Loucy (cell line): ENCODE data around the gene DYRK3.

Source experiments
- H2AFZ ChIP-seq: fragments of 200-600 bp; sonication (generic); 2 replicates; pipeline ENCODE4 v1.6.0; 2016; ENCODE audit warnings: antibody characterized with exemption, mild to moderate bottlenecking, low read length, moderate library complexity
- H3F3A ChIP-seq: fragments of 200-600 bp; 2 replicates; pipeline ENCODE4 v1.6.0; 2016; ENCODE audit warnings: antibody characterized with exemption, low read depth, mild to moderate bottlenecking
- H3K27me3 ChIP-seq: fragments of 200-600 bp; sonication (generic); 2 replicates; pipeline ENCODE4 v1.6.1; 2014; ENCODE audit warnings: low read length, mild to moderate bottlenecking; ENCODE audit not compliant: insufficient read depth, poor library complexity, severe bottlenecking
- H3K36me3 ChIP-seq: fragments of 200-600 bp; sonication (generic); 2 replicates; pipeline ENCODE4 v1.6.1; 2016; ENCODE audit warnings: low read length; ENCODE audit not compliant: insufficient read depth
- H3K4me1 ChIP-seq: fragments of 200-600 bp; sonication (generic); 2 replicates; pipeline ENCODE4 v1.5.1; 2014; ENCODE audit warnings: low read length, mild to moderate bottlenecking; ENCODE audit not compliant: insufficient read depth, poor library complexity, severe bottlenecking
- H3K4me2 ChIP-seq: fragments of 200-600 bp; sonication (generic); 2 replicates; pipeline ENCODE4 v1.6.0; 2014; ENCODE audit warnings: antibody characterized with exemption, low read length, low read depth, mild to moderate bottlenecking; ENCODE audit not compliant: poor library complexity, severe bottlenecking
- H3K4me3 ChIP-seq: fragments of 200-600 bp; sonication (generic); 2 replicates; pipeline ENCODE4 v1.5.1; 2014; ENCODE audit warnings: low read length, mild to moderate bottlenecking, mixed read lengths; ENCODE audit not compliant: poor library complexity, severe bottlenecking
- H3K79me2 ChIP-seq: fragments of 200-600 bp; sonication (generic); 2 replicates; pipeline ENCODE4 v1.6.1; 2014; ENCODE audit warnings: low read length; ENCODE audit not compliant: insufficient read depth
- H3K9ac ChIP-seq: fragments of 200-600 bp; sonication (generic); 2 replicates; pipeline ENCODE4 v1.6.0; 2014; ENCODE audit warnings: mild to moderate bottlenecking, low read depth, low read length, moderate library complexity; ENCODE audit not compliant: poor library complexity, severe bottlenecking
- H3K9me2 ChIP-seq: fragments of 200-600 bp; sonication (generic); replicated peaks from 2 replicates; pipeline ENCODE4 v1.6.1; 2016; ENCODE audit warnings: low read depth, low read length, mixed read lengths
- H3K9me3 ChIP-seq: fragments of 200-600 bp; sonication (generic); 2 replicates; pipeline ENCODE4 v1.6.1; 2014; ENCODE audit warnings: mild to moderate bottlenecking, antibody characterized with exemption, low read length, low read depth; ENCODE audit not compliant: insufficient read depth
- H4K20me1 ChIP-seq: fragments of 200-600 bp; sonication (generic); 2 replicates; pipeline ENCODE4 v1.6.0; 2014; ENCODE audit warnings: antibody characterized with exemption, low read length, mild to moderate bottlenecking; ENCODE audit not compliant: insufficient read depth, poor library complexity, severe bottlenecking
- EZH2phosphoT487 ChIP-seq: fragments of 200-600 bp; IDR thresholded peaks from 2 replicates; pipeline ENCODE4 v1.6.1; 2018; ENCODE audit warnings: antibody characterized with exemption, mild to moderate bottlenecking, moderate library complexity, borderline replicate concordance
- TF ChIP-seq, protein P1 (sequence below): fragments of 200-600 bp; sonication (generic); conservative IDR thresholded peaks from 2 replicates; pipeline ENCODE4 v1.5.1; 2014; ENCODE audit warnings: mild to moderate bottlenecking, antibody characterized with exemption, low read length

Gene DYRK3

DNA sequence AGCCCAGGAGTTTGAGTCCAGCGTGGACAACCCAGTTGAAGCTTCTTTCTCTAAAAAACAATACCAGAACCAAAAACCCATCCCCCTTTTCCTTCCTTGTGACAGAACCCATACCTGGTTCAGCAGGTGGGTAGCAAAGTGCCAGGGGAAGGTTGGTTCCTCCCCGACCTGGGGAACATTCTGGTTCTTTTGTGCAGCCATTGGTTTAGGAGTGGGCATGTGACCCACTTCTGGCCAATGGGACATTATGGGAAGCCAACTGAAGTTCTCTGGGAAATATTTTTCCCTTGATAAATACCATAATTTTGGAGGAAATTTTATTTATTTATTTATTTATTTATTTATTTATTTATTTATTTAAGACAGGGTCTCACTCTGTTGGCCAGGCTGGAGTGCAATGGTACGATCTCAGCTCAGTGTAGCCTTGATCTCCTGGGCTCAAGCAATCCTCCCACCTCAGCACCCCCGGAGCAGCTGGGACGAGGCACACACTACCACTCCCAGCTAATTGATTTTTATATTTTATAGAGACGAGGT, 33.6 kb downstream of the DYRK3 start:
- Histone ChIP-seq H3K9me2 (no peaks in the 10 kb centered on the region), H3K36me3 (no peaks in the 10 kb centered on the region), H3K4me3 (no peak overlapping the region), H3K9me3 (no peaks in the 10 kb centered on the region), H3K27me3 (no peaks in the 10 kb centered on the region), H3K79me2 (no peaks in the 10 kb centered on the region), H3F3A (no peaks in the 10 kb centered on the region), H3K4me1 (peaks cover 30% of the 10 kb centered on the region), H3K9ac (no peak overlapping the region), H3K4me2 (peak overlapping the region; percentile 1), H2AFZ (peak overlapping the region; percentile 68; the same call in 1 of the 2 replicates), H4K20me1 (no peaks in the 10 kb centered on the region)
- TF ChIP-seq EZH2phosphoT487: no peak
- TF ChIP-seq, protein P1, sequence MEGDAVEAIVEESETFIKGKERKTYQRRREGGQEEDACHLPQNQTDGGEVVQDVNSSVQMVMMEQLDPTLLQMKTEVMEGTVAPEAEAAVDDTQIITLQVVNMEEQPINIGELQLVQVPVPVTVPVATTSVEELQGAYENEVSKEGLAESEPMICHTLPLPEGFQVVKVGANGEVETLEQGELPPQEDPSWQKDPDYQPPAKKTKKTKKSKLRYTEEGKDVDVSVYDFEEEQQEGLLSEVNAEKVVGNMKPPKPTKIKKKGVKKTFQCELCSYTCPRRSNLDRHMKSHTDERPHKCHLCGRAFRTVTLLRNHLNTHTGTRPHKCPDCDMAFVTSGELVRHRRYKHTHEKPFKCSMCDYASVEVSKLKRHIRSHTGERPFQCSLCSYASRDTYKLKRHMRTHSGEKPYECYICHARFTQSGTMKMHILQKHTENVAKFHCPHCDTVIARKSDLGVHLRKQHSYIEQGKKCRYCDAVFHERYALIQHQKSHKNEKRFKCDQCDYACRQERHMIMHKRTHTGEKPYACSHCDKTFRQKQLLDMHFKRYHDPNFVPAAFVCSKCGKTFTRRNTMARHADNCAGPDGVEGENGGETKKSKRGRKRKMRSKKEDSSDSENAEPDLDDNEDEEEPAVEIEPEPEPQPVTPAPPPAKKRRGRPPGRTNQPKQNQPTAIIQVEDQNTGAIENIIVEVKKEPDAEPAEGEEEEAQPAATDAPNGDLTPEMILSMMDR: no peak

DNA sequence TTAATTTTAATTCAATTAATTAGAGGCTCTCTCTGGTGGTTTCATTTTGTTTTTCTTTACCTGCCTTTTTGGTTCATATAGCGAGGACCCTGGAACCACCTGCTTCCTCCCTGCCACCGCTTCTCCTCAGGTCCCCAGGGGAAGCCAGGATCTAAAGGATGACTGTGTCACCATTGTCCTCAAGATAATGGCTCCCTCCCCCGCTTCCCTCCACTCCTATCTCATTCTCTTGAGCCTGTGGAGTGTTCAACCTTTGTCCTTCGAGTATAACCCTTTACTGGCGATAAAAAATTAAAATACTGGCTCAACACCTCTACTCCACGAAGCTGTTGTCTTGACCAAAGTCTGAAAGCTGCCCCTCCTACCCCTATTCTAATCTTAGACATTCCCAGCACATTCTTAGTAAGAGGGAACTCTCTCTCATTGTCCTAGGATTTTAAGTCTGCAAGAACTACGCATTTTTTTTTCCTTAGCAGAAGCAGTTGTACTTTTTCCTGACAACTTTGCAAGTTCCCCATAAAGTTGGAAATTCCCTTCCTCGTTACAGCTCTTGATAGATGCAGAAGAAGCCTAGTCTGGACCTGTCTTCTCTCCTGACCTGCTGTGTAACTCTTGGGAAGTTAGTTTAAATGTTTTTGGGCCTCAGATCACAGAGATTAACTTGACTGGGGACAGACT, 36.8 kb downstream of the DYRK3 start:
- Histone ChIP-seq H3K9ac (no peak overlapping the region), H3K4me3 (no peak overlapping the region), H3K36me3 (no peaks in the 10 kb centered on the region), H3F3A (no peaks in the 10 kb centered on the region), H3K4me1 (peaks cover 23% of the 10 kb centered on the region), H2AFZ (peak overlapping the region; percentile 55; the same call in 1 of the 2 replicates), H4K20me1 (no peaks in the 10 kb centered on the region), H3K9me3 (no peaks in the 10 kb centered on the region), H3K9me2 (no peaks in the 10 kb centered on the region), H3K27me3 (no peaks in the 10 kb centered on the region), H3K4me2 (peak overlapping the region; percentile 11), H3K79me2 (no peaks in the 10 kb centered on the region)
- TF ChIP-seq, protein P1: no peak
- TF ChIP-seq EZH2phosphoT487: no peak

DNA sequence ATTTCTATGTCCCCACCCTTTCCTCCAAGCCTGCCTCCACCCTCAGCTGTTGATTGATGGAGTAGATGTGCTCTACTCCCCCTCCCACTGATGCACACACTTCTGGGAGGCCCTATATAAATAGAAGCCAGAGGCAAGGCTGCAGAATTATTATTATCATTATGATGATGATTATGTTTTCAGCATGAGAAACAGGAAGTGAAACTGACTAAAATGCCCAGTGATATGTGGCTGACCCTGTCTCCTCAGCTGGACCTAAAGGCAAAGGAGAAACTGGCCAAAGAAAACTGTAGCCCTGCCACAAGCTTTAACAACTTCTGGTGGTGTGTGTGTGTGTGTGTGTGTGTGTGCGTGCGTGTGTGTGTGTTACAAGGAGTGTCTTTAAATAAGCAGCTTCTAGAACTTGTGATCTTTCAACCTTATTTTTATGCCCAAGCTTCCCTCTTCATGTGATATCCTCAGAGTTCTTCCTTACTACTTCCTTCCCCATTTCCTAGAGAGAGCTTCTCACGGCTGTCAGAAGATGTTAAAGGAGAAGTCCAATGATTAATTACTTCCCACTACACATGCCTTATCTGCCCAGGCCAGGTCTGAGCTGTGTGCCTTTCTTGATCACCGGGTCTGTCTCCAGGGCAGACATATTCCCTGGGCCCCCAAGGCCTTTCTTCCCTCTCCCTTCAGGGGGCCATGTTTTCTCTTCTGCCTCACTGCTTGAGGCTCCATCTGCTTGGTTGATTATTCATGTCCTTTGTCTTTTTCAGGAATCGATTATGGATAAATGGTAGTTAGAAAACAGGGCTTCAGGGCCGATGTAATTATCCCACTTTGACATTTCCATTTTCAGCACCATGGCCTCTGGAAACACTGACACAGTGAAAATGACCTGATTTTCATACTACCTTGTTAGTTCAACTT, 37.8 kb downstream of the DYRK3 start:
- H4K20me1 ChIP-seq: no peaks in the 10 kb centered on the region
- peak overlapping the region; percentile 53; the same call in 1 of the 2 replicates for H2AFZ ChIP-seq
- H3K36me3 ChIP-seq: no peaks in the 10 kb centered on the region
- TF ChIP-seq, protein P1: no peak
- TF ChIP-seq EZH2phosphoT487: no peak
- H3K79me2 ChIP-seq: no peaks in the 10 kb centered on the region
- H3F3A ChIP-seq: no peaks in the 10 kb centered on the region
- no peak overlapping the region for H3K9ac ChIP-seq
- no peaks in the 10 kb centered on the region for H3K9me2 ChIP-seq
- no peak overlapping the region for H3K4me3 ChIP-seq
- H3K27me3 ChIP-seq: no peaks in the 10 kb centered on the region
- H3K9me3 ChIP-seq: no peaks in the 10 kb centered on the region
- H3K4me1 ChIP-seq: peaks cover 23% of the 10 kb centered on the region
- H3K4me2 ChIP-seq: no peak overlapping the region
